Parathyroid adenoma (tissue), 2 donors: ENCODE results near the gene PERM1.

Experiments
- H2AFZ ChIP-seq: fragments of 300-600 bp; sonication (generic); one replicate; pipeline ENCODE4 v1.7.0; 2017; ENCODE audit warnings: antibody characterized with exemption, mild to moderate bottlenecking
- H3K27ac ChIP-seq: fragments of 300-600 bp; sonication (generic); one replicate; pipeline ENCODE4 v1.7.0; 2017
- H3K27me3 ChIP-seq: fragments of 300-600 bp; sonication (generic); one replicate; pipeline ENCODE4 v1.7.0; 2017; ENCODE audit warnings: low read length; ENCODE audit not compliant: control insufficient read depth, insufficient read depth
- H3K36me3 ChIP-seq: fragments of 300-600 bp; sonication (generic); one replicate; pipeline ENCODE4 v1.7.0; 2017; ENCODE audit warnings: low read length; ENCODE audit not compliant: control insufficient read depth, insufficient read depth
- H3K4me1 ChIP-seq: fragments of 300-600 bp; sonication (generic); one replicate; pipeline ENCODE4 v1.7.0; 2017; ENCODE audit warnings: control low read depth
- H3K4me2 ChIP-seq: fragments of 300-600 bp; sonication (generic); one replicate; pipeline ENCODE4 v1.7.0; 2017; ENCODE audit warnings: low read length
- H3K4me3 ChIP-seq: fragments of 300-600 bp; sonication (generic); one replicate; pipeline ENCODE4 v1.7.0; 2017; ENCODE audit warnings: low read depth, low read length
- H3K79me2 ChIP-seq: fragments of 300-600 bp; sonication (generic); one replicate; pipeline ENCODE4 v1.7.0; 2017; ENCODE audit warnings: control low read depth
- H3K9ac ChIP-seq: fragments of 300-600 bp; sonication (generic); one replicate; pipeline ENCODE4 v1.7.0; 2017; ENCODE audit warnings: mild to moderate bottlenecking
- H3K9me3 ChIP-seq: fragments of 300-600 bp; sonication (generic); one replicate; pipeline ENCODE4 v1.7.0; 2017; ENCODE audit warnings: low read length; ENCODE audit not compliant: control insufficient read depth
- CTCF ChIP-seq: fragments of 300-600 bp; sonication (generic); IDR thresholded peaks from one replicate; pipeline ENCODE4 v1.7.0; 2017; ENCODE audit warnings: antibody characterized with exemption, mild to moderate bottlenecking
- donor health status: primary hyperparathyroidism.

Gene PERM1

GRCh38 chr1:973459-974292 is 8.2 kb downstream of the PERM1 start:
- H3K27me3 ChIP-seq = no peaks in the 10 kb centered on the region
- H3K79me2 ChIP-seq = no peaks in the 10 kb centered on the region
- no peak overlapping the region for H3K4me3 ChIP-seq

DNA sequence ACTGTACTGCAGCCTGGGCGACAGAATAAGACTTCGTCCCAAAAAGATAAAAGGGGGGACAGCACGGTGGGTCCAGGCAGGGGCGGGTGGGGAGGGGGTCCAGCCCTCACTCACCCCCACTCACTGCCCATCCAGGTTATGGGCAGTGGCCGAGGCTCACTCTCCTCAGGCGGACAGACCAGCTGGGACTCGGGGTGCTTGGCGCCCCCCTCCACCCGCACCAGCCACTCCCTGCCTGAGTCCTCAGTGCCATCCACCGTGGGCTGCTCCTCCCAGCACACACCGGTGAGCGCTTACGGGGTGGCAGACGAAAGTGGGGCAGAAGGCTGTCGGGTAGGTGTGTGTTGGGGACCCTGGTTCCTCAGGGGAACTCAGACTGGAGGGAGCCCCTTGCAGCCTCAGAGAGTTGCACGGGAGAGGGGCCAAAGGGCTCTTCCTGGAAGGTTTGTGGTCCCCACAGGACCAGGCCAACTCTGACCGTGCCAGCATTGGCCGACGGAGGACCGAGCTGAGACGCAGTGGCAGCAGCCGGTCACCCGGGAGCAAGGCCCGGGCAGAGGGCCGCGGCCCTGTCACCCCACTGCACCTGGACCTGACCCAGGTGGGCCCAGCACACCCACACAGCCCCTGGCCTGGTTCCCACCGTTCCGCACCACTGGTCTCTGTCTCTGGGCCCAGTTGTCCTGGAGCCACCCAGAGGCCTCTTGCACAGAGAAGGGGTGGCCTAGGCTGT is 9.0 kb downstream of the PERM1 start:
- no peaks in the 10 kb centered on the region for H3K27me3 ChIP-seq
- no peak overlapping the region for H3K4me2 ChIP-seq

More at GRCh38 chr1:973459-974292, 8.2 kb downstream of the PERM1 start:
- Histone ChIP-seq H3K9ac (no peak overlapping the region), H3K9me3 (no peaks in the 10 kb centered on the region), H3K27ac (no peak overlapping the region), H3K36me3 (no peaks in the 10 kb centered on the region), H2AFZ (no peak overlapping the region), H3K4me1 (no peaks in the 10 kb centered on the region), H3K4me2 (no peak overlapping the region)
- TF ChIP-seq CTCF = no peak

DNA sequence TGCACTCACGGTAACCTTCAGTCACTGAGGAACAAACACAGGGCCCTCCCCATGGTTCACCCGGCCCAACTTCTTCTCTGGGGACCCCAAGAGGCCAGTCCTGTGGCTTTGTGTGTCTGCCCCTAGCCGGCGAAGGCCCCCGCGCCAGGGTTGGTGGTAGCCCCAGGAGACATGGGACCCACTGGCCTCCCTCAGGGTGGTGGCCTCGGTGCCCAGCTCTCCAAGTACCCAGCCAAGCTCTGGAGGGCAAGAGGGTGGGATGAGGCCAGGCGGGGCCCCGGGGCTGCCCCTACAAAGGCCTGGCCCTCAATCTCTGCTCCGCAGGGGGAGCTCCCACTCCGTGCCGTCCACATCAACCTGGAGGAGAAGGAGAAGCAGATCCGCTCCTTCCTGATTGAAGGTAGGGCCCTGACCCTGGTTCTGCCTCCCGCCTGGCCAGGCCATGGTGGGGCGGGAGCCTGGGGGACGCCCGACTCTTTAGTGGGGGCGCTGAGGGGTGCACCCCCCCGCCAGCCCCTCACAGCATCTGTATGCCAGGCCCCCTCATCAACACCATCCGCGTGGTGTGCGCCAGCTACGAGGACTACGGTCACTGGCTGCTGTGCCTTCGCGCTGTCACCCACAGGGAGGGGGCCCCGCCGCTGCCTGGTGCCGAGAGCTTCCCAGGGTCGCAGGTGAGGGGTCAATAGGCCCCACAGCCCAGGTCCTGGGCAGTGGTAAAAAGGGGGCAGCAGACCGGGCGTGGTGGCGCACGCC is 10.0 kb downstream of the PERM1 start:
- no peak overlapping the region for H3K4me3 ChIP-seq
- no peaks in the 10 kb centered on the region for H3K9me3 ChIP-seq
- H3K4me1 ChIP-seq = no peaks in the 10 kb centered on the region
- H3K36me3 ChIP-seq = no peaks in the 10 kb centered on the region
- no peak overlapping the region for H3K27ac ChIP-seq
- H3K4me2 ChIP-seq = no peak overlapping the region
- H3K79me2 ChIP-seq = no peaks in the 10 kb centered on the region
- H3K9ac ChIP-seq = no peak overlapping the region
- no peak for TF ChIP-seq CTCF
- no peak overlapping the region for H2AFZ ChIP-seq
- H3K27me3 ChIP-seq = no peaks in the 10 kb centered on the region

More for the DNA sequence above, 9.0 kb downstream of the PERM1 start:
- no peaks in the 10 kb centered on the region for H3K79me2 ChIP-seq
- no peaks in the 10 kb centered on the region for H3K36me3 ChIP-seq
- H2AFZ ChIP-seq = no peak overlapping the region
- no peak for TF ChIP-seq CTCF
- no peak overlapping the region for H3K9ac ChIP-seq
- H3K27ac ChIP-seq = no peak overlapping the region
- no peaks in the 10 kb centered on the region for H3K9me3 ChIP-seq
- no peaks in the 10 kb centered on the region for H3K4me1 ChIP-seq
- H3K4me3 ChIP-seq = no peak overlapping the region

DNA sequence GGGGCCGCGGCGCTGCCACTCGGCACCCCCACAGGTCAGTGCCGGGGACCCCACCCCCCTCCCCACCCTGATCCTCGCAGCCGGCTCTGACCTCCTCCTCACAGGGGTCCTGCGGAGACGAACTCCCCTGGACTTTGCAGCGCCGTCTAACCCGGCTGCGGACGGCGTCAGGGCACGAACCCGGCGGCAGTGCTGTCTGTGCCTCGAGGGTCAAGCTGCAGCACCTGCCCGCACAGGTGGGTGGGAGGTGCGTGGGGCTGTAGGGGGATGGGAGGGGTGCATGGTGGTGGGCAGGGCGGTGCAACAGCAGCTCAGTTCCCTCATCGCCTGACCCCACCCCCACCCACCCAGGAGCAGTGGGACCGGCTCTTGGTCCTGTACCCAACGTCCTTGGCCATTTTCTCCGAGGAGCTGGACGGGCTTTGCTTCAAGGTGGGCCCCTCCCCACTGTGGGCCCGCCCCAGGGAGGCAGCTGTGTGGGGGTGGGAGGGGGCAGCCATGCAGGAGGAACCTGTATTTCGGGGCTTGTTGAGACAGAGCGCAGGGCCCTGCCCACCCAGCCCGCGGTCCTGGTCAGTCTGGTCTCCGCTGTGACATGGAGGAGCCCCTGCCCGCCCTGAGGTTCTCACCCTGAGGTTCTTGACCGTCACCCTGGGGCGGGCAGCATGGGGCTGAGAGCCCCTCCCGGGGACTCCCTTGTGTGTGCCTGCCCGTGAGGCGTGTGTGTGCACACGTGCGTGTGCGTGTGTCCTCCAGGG is 10.7 kb downstream of the PERM1 start:
- Histone ChIP-seq H3K9ac (no peak overlapping the region), H2AFZ (no peak overlapping the region), H3K27ac (no peak overlapping the region), H3K4me2 (no peak overlapping the region), H3K36me3 (no peaks in the 10 kb centered on the region), H3K4me3 (no peak overlapping the region), H3K4me1 (no peaks in the 10 kb centered on the region), H3K27me3 (no peaks in the 10 kb centered on the region), H3K9me3 (no peaks in the 10 kb centered on the region), H3K79me2 (no peaks in the 10 kb centered on the region)
- TF ChIP-seq CTCF = no peak
